Globus pallidus (tissue), 1 donor: ENCODE results near the gene OR7A5.
"Not testable (repeated sequence)": the region's sequence is repeated elsewhere in the genome, so short reads cannot be mapped to it uniquely, and the experiment has no call there.

ENCODE experiments used
- DNase-seq: peaks from one replicate; pipeline ENCODE4 v3.0.0-alpha.2; 2015; ENCODE audit warnings: low spot score

The OR7A5 gene

DNA sequence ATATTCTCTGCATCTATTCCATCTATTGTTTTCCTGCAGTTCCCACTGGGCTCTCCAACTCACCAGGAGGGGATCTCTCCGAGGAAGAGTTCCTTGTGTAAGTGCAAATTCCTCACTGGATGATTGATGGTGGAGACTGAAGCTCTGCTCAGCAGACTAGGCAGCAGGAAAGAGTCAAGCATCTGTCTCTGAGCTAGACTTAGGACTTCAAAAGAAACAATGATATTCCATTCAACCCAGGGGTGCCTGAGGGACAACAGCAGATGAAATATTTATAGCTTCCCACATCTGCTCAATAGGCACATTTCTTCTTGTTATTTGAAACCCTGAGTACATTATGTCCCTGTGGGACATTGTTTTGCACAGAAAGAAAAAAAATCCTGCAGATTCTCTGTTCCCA is at the start of gene OR7A5, which contains the start of gene OR7C1:
Gene OR7A5, minus strand, starts transcription at position 175 of the 400 bp plus-strand sequence. CDS start 6,944 bp downstream, outside the sequence.
Gene OR7C1, minus strand, starts transcription at position 175 of the 400 bp plus-strand sequence. CDS start 35,049 bp downstream, outside the sequence.
- DNase-seq = peak; percentile 3

DNA sequence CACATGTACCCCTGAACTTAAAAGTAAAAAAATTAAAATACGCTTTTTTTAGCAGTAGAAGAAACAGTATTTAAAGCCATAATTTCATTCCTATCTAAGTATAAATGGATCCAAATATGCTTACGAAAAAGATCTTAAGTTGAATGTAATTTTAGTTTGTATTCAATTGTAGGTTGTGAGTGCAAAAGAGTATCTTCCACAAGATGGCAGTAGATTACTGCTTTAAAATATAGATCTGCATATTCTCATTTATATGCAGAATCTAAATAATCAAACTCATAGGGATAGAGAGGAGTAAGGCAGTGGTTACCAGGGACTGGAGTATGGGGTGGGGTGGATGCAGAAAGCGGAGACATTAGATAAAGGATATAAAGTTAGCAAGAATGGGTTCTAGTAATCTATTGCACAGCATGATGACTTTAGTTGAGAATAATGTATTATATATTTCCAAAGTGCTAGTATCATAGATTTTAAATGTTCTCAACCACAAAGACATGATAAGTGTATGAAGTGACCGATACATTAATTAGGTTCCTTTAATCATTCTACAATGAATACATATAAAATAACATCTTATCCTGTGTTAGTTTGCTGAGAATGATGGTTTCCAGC is 36.7 kb upstream of the OR7A5 start:
- no peak for DNase-seq

DNA sequence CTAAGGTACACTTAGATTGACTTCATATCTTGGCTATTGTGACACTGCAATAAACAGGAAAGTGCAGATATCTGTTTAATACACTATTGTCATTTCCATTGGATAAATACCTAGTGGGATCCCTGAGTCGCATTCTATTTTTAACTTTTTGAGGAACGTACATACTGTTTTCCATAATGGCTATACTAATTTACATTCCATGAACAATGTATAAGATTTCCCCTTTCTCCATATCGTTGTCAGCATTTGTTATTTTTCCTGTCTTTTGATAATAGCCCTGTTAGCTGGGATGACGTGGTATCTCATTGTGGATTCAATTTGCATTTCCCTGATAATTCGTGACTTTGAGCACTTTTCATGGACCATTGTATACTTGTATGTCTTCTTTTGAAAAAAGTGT is 33.5 kb upstream of the OR7A5 start:
- DNase-seq = no peak

DNA sequence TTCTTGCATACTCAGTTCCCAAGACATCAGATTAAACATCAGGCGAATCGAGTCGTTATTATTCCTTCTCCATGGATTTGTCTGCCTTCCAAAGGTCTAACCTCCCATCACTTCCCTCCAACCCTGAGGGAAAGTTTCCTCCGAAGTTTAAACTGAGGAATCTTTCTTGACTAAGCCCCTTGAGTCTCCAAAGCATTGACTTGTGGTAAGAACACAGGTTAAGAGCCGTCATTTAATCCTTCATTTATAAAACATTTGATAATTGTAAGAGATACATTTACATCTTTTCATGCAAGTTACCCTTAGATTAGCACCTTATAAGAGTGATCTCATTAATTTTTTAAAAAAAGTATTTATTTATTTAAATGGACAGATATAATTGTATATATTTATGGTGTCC is 13.8 kb upstream of the OR7A5 start, which contains the start of gene OR7A10:
Gene OR7A10, minus strand, starts transcription at position 101 of the 400 bp plus-strand sequence. CDS start 7,045 bp downstream, outside the sequence.
- DNase-seq = no peak

DNA sequence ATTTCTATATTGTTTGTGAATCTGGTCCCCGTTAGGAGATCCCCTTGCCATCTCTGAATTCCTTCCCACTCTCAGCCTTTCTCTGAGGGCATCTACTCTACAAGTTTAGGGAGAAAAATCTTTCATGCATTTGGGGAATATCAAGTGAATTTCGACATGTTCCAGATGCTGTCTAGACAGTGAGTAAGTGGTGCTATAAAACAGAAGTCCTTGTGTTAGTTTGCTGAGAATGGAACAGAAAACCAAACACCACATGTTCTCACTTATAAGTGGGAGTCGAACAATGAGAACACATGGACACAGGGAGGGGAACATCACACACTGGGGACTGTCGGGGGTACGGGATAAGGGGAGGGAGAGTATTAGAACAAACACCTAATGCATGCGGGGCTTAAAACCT is 8.6 kb upstream of the OR7A5 start:
- DNase-seq = no peak

DNA sequence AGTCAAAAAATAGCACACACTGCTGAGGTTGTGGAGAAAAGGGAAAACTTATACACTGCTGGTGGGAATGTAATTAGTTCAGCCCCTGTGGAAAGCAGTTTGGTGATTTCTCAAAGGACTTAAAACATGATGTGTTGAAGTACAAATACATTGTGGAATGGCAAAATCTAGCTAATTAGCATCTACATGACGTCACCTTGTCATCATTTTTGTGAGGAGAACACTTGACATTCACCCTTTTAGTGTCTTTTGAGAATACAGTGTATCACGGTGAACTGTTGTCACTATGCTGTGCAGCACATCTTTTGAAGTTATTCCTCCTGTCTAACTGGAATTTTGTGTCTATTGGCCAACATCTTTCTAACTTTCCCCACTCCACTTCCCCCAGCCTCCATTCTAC is 8.2 kb upstream of the OR7A5 start:
- no peak for DNase-seq

DNA sequence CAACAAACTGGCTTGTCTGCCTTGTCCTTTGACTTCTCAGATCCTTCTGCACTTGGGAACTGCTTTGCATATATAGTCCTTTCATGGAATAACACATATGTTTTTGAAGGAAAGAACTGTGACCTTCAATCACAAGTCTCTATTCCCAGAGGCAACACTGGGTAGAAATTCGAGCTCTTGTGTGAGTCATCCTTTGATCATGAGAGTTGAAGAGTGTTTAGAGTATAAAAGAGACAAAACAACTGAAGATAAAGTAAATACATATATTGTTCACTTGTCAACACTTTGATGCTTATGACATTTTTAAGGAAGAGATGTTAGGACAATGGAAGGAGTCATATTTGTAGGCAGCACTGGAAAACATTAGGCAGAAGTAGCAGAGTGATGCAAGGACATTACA is 5.2 kb upstream of the OR7A5 start:
- DNase-seq = no peak

DNA sequence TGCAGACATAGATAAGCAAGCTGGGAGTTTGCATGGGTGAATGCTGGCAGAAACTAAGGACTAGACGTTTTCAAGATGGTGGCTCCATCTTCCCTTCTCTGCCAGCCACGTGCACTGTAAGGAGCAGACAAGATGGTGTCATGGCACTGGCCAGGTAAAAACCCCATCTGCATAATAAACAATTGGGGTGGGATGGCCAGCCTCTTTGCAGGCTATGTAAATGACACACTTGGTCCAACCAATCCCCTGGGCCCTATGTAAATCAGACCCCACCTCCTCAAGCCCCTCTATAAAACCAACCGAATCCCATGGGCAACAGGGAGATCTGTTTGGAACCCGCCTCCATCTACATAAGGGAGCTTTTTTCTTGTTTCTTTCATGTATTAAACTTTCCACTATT is 2.4 kb upstream of the OR7A5 start:
- DNase-seq = no peak

DNA sequence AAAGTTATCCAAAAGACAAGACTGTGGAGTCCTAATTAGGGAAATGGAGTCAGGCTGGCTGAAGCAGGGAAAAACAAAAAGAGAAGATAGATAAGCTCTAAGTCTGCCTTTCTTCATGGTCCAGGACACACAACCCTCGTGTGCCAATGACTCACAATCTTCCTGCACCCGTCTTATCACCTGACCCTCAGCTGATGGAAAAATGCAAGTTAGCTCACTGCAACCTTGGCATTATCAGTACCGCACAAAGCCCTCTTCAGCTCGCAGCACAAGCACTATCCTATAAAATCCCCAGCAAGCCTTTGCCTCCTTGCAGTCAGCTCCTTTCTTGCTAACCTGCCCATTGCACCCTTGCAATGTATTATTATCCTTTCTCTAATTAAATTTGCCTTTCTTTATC is 4.3 kb downstream of the OR7A5 start:
- DNase-seq = no peak

DNA sequence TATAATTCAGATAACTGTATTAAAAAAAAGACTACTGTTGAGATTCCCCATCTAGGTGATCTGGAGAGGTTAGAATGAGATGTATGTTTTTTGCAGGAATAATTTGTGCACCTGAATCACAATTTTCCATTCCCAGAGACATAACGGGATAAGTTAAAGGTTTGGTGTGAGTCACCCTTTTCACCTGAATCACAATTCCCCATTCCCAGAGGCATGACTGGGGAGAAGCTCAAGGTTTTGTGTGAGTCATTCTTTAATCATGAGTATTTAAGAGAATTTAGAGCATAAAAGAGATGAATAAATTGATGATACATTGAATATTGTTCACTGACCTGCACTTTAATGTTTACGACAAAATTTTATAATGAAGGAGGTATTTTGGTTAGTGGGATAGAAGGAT is 9.0 kb downstream of the OR7A5 start:
- DNase-seq = no peak

DNA sequence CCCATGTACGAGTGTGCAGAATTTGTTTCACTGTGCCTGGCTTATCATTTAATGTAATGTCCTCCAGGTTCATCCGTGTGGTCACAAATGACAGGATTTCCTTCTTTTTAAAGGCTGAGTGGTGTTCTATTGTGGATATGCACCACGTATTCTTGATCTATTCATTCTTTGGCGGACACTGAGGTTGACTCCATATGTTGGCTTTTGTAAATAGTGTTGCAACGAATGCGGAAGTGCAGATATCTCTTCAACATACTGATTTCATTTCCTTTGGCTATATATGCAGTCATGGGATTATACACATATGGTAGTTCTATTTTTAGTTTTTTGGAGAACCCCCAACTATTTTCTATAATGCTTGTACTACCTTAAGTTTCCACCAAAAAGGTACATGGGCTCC is 13.0 kb downstream of the OR7A5 start:
- DNase-seq = no peak

DNA sequence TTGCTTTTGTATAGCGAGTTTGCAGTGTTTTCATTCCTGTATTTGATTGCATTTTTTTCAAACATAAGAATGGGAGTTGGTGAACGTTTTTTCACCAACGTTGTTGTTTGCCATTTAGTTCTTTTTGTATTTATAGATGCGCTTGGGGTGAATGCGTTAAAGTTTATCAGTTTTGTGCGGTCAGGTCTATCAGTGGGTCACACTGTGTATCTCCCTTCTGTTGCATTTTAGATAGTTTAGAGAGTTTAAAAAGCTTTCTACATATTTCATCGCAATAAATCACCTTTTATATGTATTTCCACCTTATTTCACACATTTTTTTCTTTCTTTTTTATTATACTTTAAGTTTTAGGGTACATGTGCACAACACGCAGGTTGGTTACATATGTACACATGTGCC is 16.4 kb downstream of the OR7A5 start:
- DNase-seq = no peak

DNA sequence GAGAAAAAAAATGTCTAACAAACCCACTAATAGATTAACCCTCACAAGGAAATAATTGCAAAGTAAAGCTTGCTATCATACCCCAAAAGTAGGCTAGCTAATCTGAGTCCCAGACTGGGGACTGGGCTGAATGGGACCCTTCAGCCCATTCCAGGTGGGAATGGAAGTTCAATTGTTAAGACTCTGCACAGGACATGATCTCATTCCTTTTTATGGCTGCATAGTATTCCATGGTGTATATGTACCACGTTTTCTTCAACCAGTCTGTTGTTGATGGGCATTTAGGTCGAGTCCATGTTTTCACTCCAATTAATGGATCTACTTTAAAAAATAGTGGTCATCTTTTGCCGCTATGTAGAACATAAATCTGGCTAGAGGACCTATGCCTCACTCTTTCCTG is 17.9 kb downstream of the OR7A5 start:
- DNase-seq = no peak

DNA sequence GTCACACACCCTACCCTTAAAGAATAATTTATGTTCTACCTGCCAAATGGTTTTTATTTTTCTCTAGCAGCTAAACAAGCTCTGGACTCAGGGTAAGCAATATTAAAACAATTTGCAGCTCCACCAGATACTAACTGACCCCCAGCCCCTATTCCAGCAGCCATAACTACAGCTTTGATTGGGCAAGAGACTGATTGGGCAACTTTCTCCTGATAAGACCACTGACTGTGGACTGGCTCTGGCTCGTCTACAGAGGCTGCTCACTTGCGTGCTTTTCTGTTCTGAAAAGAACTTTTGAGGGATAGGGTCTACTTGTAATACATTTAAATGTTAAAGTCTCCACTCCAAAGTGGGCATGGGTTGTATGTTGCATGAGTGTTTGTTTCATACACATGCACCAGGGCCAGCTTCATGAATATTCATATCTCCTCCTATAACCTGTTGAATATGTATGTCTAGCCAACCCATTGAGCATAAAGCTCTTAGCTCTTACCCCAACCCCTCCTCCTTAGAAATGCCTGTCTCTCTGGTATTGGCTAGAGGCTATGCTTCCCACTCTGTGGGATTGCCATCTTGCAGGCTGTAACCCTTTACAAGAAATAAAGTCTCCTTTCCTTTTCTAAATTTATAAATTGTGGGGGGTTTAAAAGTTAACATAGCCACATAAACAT is 19.9 kb downstream of the OR7A5 start:
- DNase-seq = no peak

DNA sequence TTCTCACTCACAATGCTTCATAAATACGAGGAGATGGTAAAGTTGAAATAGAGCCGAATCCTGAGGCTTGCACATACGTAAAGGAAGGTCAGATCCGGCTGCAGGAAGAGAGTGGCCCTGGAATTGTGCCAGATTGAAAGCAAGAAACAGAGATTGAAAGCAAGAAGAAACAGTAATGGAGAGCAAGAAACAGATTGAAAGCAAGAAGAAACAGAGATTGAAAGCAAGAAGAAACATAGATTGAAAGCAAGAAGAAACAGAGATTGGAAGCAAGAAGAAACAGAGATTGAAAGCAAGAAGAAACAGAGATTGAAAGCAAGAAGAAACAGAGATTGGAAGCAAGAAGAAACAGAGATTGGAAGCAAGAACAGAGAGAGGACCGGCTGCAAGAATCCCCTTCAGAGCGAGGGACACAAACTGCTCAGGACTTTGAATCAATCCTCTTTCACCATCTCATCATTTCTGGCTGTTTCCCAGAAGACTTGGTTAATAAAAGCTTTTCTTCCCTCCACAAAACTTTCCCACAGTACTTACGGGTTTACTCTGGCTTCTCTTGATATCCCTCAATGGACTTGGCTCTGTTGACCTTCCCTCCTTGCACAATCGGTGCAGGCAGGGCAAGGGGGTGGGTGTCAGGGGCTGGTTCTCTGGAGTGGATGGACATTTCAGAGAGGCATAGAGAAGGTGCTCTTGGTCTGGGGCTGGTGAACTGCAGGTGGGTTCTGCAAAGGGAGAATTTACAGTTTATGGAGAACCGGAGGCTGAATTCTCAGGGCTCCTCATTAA is 25.5 kb downstream of the OR7A5 start:
- DNase-seq = no peak

DNA sequence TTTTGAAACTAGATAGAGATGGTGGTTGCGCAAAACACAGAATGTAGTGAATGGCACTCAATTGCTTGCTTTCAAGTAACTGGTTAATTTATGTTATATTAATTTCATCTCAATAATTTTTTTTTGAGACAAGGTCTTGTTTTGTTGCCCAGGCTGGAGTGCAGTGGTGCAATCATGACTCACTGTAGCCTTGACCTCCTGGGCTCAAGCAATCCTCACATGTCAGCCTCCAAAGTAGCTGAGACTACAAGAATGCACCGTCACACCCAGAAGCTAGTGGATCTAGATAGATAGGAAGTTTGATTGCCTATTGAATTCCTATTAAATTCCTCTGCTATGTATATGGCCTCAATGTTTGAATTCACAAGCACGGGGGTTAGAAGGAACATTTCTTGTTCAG is 30.2 kb downstream of the OR7A5 start:
- no peak for DNase-seq

DNA sequence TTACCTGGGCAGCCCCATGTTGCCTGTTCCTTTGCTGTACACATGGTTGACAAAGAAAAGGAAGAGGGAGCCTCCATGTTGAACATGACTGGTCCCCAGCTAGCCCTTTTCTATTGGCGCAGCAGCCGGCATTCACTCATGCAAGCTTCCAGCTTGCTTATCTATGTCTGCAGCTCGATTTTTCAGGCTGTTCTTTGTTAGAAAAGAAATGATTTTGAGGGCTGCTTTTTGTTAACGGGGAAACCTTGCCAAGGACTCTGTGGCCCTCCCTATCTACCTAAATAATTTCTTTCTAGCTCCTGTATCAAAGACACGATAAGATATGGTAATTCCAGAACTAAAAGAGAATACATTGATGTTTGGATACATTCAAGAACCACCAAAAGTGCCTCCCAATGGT is 36.2 kb downstream of the OR7A5 start:
- DNase-seq = no peak

DNA sequence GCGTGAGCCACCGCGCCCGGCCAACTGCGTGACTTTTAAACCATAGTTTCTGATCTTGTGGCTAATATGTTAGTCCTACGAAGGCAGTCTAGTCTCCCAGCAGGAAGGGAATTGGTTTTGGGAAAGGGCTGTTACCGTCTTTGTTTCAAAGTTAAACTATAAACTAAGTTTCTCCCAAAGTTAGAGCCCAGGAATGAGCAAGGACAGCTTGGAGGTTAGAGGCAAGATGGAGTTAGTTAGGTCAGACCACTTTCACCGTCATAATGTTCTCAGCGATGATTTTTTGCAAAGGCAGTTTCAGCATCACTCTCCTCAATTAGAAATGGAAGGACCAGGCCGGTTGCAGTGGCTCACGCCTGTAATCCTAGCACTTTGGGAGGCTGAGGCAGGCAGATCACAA is 39.0 kb downstream of the OR7A5 start:
- DNase-seq = no peak

DNA sequence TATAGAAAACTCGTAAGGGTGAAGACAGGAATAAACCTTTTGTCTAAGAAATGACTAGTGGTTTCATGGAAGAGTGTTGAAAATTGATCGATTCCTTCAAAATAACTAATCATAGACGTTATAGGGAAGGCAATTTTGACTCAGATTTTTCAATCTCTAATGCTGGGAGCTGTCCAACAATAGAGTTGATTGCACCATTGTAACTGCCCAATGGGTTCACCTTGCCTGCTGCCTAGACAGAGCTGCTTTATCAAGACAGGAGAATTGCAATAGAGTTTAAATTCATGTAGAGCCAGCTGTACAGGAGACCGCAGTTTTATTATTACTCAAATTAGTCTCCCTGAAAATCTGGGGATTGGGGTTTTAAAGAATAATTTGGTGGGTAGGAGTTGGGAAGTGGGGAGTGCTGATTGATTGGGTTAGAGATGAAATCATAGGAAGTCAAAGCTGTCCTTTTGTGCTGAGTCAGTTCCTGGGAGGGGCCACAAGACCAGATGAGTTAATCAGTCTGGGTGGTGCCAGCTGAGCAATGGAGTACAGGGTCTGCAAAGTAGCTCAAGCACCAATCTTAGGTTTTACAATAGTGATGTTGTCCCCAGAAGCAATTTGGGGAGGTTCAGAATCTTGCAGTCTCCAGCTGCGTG is 39.8 kb downstream of the OR7A5 start:
- DNase-seq = no peak

DNA sequence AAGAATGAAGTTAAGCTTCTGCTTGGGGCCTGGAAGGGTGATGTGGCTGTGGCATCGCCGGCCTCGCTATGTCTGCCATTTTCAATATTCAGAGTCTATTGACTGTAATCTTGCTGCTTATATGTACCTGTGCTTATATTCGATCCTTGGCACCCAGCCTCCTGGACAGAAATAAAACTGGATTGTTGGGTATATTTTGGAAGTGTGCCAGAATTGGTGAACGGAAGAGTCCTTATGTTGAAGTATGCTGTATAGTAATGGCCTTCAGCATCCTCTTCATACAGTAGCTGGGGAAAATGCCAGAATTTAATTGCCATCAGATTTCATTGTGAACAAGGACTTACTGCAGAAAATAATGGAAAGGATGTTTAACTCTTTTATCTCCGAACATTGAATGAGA is 42.7 kb downstream of the OR7A5 start:
- DNase-seq = not testable (repeated sequence)

DNA sequence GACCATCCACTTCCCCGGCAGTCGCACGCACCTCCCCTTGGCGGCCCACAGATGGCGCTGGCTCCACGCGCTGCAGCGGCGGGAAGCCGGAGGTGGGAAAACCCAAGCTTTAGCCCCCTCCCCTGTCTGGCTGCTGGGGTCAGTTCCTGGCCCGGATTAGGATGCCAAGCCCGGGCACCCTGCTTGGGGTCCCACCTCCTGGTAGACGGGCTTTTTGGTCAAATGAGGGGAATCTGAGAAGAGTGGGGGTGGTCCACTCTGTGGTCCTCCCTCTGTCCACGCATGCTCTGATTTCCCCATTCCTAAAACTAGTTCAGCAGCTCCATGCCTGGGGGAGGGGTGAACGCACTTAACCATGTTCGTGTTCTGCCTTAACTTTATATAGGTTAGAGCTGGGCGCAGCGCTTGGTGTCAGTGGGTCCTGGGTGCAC is 48.5 kb downstream of the OR7A5 start:
- no peak for DNase-seq

DNA sequence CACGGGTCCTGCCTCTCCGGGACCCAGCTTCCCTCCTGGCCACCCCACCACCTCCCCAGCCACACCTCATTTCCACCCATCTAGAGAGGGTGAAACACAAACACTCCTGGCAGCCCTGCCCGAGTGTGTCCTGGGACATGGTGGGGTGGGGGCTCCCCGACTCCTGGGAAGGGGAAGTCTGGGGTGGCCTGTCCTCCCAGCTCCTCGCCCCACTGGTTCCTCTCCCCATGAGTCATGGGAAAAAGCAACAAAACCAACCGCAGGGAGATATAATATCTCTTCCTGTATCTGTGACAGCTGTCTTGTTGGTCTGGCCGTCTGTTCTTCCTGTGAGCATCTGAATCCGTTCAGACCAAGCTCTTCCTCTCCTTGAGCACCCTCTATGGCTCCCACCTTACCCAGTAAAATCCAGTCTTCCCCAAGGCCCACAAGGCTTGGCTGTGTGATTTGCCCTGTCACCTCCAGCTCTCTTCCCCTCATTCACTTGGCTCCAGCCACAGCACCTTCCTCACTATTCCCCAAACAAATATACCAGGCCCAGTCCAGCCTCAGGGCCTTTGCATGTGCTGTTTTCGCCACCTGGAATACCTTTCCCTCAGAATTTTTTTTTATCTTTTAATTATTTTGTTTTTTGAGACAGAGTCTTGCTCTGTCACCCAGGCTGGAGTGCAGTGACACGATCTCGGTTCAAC is 49.7 kb downstream of the OR7A5 start:
- DNase-seq = peak; percentile 42
